ENCODE measurements around the gene PRR19.

DNA sequence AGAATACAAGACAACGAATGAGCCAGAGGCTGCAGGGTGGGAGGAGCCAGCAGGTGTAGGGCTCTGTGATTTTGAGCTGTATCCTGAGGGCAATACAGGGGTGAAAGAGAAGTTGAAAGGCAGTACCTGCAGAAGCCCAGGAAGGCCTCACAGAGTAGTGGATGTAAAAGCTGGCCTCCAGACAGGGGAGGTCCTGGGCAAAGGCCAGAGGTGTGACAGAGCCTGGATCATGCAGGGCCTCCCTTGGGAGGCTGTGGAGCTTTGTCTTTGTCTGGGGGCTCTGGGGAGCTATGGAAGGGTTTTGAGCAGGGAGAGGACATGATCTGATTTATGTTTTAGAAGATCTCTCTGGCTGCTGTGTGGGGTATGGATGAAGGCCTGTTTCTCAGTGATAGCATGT lies 26.2 kb downstream of the PRR19 start:
- TF ChIP-seq CTCF (IDR thresholded peaks at IDR 0.05; ENCODE audit: low read depth, low read length) (no peak), EZH2phosphoT487 (IDR thresholded peaks at IDR 0.05; ENCODE audit: low read depth) (no peak)
